GM19035 (cell line): Measurements from ENCODE around the gene PTPRE.

ENCODE experiments used
- ATAC-seq: cut with Tn5 transposase; IDR thresholded peaks from one replicate; pipeline ENCODE4 v1.9.1; 2021; ENCODE audit not compliant: unreplicated experiment

Gene PTPRE

GRCh38 chr10:127906548-127907377 is at the start of gene PTPRE:
Gene PTPRE, plus strand, starts transcription at chr10:127907103. Its CDS starts 133,779 bp downstream, at chr10:128040882.
- peak; percentile 83 for ATAC-seq

- ATAC-seq: no peak
Measured at GRCh38 chr10:127860592-127860991, 46.3 kb upstream of the PTPRE start.

GRCh38 chr10:127863231-127863825 is 43.6 kb upstream of the PTPRE start:
- ATAC-seq: no peak

GRCh38 chr10:127866276-127867013 is 40.5 kb upstream of the PTPRE start:
- ATAC-seq: no peak

- no peak for ATAC-seq
Measured at GRCh38 chr10:127867805-127868204, 39.1 kb upstream of the PTPRE start.

GRCh38 chr10:127869329-127869728 is 37.6 kb upstream of the PTPRE start:
- ATAC-seq: no peak

- no peak for ATAC-seq
Measured at GRCh38 chr10:127871631-127872010, 35.3 kb upstream of the PTPRE start.

GRCh38 chr10:127872011-127872761 is 34.7 kb upstream of the PTPRE start:
- ATAC-seq: no peak

GRCh38 chr10:127872871-127873600 is 33.9 kb upstream of the PTPRE start:
- ATAC-seq: no peak

- no peak for ATAC-seq
Measured at GRCh38 chr10:127873901-127874470, 32.9 kb upstream of the PTPRE start.

- peak; percentile 48 for ATAC-seq
Measured at GRCh38 chr10:127874671-127875448, 32.0 kb upstream of the PTPRE start.

- ATAC-seq: no peak
Measured at GRCh38 chr10:127875449-127875765, 31.5 kb upstream of the PTPRE start.

GRCh38 chr10:127875916-127876315 is 31.0 kb upstream of the PTPRE start:
- ATAC-seq: no peak

- no peak for ATAC-seq
Measured at GRCh38 chr10:127877116-127877515, 29.8 kb upstream of the PTPRE start.

- no peak for ATAC-seq
Measured at GRCh38 chr10:127877699-127878098, 29.2 kb upstream of the PTPRE start.

- ATAC-seq: no peak
Measured at GRCh38 chr10:127878475-127879055, 28.3 kb upstream of the PTPRE start.

- ATAC-seq: no peak
Measured at GRCh38 chr10:127880557-127880956, 26.3 kb upstream of the PTPRE start.

- no peak for ATAC-seq
Measured at GRCh38 chr10:127881262-127881661, 25.6 kb upstream of the PTPRE start.

- ATAC-seq: no peak
Measured at GRCh38 chr10:127882391-127882790, 24.5 kb upstream of the PTPRE start.
